Fibroblast of skin of right biceps (primary cell): ENCODE data around the gene BANP.
"Not testable (repeated sequence)": the region's sequence is repeated elsewhere in the genome, so short reads cannot be mapped to it uniquely, and the experiment has no call there.

Experiments
- DNase-seq: peaks from one replicate; pipeline ENCODE4 v3.0.0-alpha.2; 2013

BANP gene

GRCh38 chr16:88050952-88051660 lies 99.9 kb downstream of the BANP start:
- no peak for DNase-seq

DNA sequence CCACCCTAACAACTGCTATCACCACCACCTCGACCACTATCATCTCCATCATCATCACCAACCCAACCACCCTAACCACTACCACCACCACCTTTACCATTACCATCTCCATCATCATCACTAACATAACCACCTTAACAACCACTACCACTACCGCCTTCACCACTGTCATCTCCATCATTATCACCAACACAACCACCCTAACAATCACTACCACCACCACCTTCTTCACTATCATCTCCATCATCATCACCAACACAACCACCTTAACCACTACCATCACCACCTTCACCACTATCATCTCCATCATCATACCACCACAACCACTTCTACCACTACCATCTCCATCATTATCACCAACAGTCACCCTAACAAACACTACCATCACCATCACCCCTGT lies 101.4 kb downstream of the BANP start:
- no peak for DNase-seq

GRCh38 chr16:88053479-88053878 lies 102.2 kb downstream of the BANP start:
- DNase-seq: not testable (repeated sequence)

DNA sequence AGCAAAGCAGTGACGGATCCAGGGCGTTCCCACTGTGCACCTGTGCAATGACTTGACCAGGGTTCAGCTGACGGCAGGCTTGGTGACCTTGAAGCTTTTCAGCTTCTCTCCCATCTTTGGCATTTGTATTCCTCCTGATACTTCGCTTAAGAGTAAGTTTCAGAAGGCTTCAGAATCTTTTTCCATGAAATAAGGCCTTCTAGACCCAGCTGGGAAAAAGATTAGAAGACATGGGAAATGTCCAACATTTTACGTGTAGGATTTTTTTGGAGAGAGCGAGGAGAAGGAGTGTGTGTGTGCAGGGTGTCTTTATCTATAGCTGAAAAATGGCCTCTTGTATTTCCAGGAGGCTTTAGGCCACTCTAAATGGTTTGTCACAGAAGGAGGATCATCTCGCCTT lies 104.1 kb downstream of the BANP start:
- DNase-seq: no peak

DNA sequence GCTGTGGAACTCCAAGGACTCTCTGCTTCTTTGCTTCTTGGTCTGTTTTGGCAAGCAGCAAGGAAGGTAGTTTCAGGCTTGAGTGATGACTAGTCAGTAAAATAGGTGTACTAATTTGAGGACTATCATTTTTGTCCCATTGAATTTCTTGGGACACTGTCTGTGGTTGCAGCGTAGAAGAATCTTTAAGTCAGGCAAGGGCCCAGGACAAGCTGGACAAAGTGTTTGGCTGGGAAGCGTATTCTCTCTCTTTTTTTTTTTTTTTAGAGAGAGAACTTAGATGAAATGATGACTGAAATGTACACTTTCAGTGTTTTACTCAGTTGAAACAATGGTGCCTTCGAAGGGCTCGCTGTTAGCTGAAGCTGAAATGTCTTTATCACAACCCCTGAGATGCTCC lies 105.0 kb downstream of the BANP start:
- DNase-seq: no peak

DNA sequence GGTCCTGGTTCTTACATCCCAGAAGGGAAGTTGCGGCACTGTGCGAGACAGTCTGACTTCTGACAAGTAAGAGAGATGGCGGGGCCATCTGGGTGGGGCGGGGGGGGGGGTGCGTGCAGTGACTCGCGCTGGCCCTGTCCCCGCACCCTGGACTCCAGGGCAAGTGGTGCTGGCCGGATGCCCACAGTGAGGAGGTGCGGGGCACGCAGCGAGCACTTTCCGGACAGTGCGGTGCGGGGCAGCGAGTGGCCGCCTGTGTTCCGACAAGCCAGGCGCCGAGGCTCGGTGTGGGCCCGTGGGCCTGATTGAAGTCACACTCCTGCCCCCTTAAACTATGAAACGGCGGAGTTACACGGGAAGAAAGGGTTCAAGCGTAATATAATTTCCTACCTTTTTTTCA lies 106.4 kb downstream of the BANP start:
- no peak for DNase-seq

GRCh38 chr16:88058136-88058535 lies 106.9 kb downstream of the BANP start:
- no peak for DNase-seq

DNA sequence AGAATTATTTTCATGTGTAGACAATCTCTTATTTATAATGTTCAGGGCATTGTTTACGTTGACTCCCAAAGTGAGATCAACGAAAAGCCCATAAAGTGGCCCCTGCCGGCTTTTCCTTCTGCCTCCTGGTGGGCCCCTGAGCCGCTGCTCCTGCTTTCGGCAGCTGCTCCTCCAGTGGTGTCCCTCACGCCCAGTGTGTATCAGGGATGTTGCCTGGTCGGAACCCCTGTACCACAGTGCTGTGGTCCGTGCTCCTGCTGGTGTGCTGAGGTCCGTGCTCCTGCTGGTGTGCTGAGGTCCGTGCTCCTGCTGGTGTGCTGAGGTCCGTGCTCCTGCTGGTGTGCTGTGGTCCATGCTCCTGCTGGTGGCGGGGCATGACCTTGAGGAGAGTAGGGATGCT lies 107.6 kb downstream of the BANP start:
- no peak for DNase-seq

DNA sequence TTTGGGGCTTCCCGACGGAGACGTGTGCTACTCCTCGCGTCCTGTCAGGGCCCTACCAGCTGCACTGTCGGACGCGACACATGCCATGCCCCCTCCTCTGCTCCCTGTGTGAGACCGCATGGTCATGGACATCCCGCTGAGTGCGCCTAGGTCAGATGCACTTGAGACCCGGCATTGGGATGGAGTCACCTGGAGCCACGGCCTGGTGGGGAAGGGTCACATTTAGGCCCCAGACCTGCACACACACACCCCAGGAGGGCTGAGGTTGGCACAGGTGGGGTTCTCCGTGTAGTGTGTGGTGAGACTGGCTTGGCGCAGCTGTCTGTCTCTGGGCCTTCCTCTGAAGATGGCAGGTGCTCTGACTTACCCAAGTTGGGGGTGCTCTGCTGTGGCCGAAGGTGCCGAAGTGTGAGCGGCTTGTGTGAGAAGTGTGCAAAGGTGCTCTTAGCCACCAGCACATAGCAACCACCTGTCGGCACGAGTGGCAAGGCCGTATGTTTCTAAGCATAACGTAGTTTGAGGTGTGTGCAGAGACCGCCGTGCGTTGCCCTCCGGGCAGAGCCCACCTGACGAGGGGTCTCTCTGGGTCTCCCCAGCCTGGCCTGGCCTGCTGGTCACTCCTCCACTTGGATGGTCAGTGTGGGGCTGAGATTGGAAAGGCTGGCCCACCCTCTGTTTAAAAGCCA lies 108.6 kb downstream of the BANP start:
- DNase-seq: no peak

- no peak for DNase-seq
These were observed 109.4 kb downstream of the BANP start for GRCh38 chr16:88060524-88061219.

- peak; percentile 6 for DNase-seq
These were observed 110.3 kb downstream of the BANP start for GRCh38 chr16:88061346-88062110.

DNA sequence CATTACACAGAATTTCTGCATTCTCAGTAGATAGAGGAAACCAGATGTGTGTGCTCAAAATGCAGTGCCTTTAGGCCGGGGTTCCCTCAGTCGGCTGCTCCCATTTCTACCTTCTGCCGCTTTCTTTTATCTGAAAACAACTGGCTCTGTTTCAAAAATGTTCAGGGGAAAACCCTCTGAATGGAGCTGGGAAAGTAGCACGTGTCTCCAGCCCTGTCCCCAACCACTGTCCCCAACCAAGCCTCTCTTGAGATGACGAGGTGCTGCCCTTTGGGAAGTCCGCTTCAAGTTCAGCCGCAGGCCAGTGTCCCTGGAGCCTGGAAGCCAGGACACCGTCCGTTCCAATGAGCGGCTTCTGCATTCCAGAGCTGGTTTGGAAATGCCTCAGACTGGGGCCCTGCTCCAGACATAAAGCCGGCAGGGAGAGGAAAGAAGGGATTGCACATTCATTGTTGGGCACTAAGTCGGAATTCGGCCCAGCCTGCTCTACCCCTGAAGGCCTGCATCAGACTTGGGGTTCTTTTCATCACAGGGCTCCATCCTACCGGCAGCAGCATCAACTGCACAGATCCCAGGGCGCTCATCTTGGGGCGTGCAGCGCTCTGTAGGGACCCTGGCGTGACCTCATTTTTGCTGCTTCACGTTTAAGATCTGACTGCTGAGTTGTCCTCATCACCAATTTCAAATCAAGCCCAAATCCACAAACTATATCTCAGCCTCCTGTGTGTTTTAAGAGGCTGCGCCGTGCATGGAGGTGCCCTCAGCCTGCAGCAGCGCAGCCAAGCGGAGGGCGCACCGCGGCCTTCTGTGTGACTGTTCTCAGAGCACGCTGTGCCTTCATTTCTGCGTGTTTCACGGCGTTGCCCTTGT lies 111.3 kb downstream of the BANP start:
- DNase-seq: peak; percentile 85

GRCh38 chr16:88063211-88063773 lies 112.1 kb downstream of the BANP start:
- peak; percentile 85 for DNase-seq

DNA sequence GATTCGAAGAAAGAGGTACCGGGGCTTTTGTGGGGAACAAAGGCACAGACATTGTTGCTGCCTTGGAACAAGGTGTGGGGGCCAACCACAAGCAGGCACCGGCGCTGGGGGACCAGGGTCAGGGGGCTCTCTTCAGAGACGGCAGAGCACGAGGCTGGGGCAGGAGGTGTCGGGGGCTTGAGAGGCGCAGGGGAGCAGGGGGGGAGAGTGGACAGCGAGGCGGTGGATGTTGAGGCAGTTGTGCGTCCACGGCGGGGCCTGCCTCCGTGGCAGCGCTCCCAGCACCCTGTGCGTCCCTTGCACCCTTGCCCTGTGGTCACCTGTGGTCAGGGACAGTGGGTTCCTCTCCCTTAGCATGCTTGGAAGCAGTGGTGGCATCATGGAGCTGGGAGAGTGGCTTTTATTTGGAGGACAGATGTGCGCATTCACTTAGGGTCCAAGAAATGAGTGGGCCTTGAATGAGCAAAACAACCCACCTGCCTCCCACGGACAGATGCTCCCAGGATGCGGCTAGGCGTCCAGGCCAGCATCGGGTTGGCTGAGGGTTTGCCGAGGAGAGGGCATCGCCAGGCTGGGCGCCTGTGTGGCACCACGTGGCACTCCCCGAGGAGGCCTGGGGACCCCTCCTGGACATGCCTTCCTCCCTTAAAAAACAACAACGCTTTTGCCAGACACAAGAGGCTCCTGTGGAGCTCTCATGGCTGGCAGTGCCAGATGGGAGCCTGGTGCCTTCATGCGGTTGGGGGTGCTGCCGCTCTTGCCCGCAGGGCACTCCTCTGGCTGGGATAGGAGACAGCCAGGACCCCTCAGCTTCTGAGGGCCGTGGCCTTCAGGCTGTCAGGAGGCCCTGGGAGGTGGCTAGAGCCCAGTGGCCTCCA lies 113.0 kb downstream of the BANP start:
- no peak for DNase-seq

GRCh38 chr16:88064889-88065746 lies 113.9 kb downstream of the BANP start:
- DNase-seq: no peak

- DNase-seq: no peak
These were observed 114.5 kb downstream of the BANP start for GRCh38 chr16:88065747-88066142.

DNA sequence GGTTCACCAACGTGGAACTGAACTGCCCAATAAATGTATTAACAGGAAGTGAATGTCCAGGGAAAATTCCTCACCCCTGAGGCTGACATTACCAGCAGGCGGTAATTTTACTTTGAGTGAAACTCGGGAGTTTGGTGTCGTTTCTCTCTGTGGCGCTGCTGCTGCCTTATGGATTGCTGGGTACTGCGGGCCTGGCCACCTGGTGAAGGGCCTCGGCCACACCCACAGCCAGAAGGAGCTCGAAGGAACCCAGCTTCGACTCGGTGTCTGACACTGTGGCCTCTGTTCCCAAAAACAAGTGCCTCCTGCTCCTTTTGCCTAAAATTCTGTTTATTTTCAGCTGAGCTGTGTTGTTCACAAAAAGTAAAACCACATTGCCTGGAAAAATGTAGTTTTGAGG lies 115.0 kb downstream of the BANP start:
- no peak for DNase-seq

GRCh38 chr16:88066680-88067529 lies 115.7 kb downstream of the BANP start:
- DNase-seq: no peak
